Testis (tissue), 2 donors: Measurements from ENCODE around the gene PHF24.

ENCODE experiments used
- CTCF ChIP-seq, 3 experiments: fragments of 450-650 bp in 2 of 3; fragments of 200-600 bp in 1 of 3; sonication (generic) in 1 of 3; IDR thresholded peaks; one replicate each; pipeline ENCODE4 v1.5.1; 2016 to 2019; ENCODE audit warnings: antibody characterized with exemption in 3 of 3, mild to moderate bottlenecking in 2 of 3, moderate library complexity in 1 of 3
- POLR2A ChIP-seq: fragments of 450-650 bp; IDR thresholded peaks from one replicate; pipeline ENCODE4 v1.6.1; 2017; ENCODE audit warnings: antibody characterized with exemption, mild to moderate bottlenecking, moderate library complexity

- TF ChIP-seq CTCF (IDR thresholded peaks at IDR 0.05) (no peak), POLR2A (no peak)
Observed at GRCh38 chr9:34988218-34989002, 30.3 kb downstream of the PHF24 start.
